H1 (cell line): ENCODE results near the gene ARID5B. TPM values are rescaled to one million over a fixed set of nuclear protein-coding genes. Genes with fewer than 3 reads are reported as not detected.

Experiments
- CTCF ChIA-PET: fragments of 300-600 bp; sonication (Branson Sonifier 250); formaldehyde crosslinking; loops from one replicate; lab custom pipeline; 2021; ENCODE audit not compliant: partially characterized antibody; lab: Charles Lee
- POLR2A ChIA-PET: fragments of 300-600 bp; sonication (Branson Sonifier 250); formaldehyde crosslinking; loops from one replicate; lab custom pipeline; 2021; ENCODE audit warnings: inconsistent platforms; ENCODE audit not compliant: partially characterized antibody; lab: Charles Lee
- DNase-seq, 2 experiments: peaks; one replicate each; pipeline versions ENCODE4 v3.0.0 to v3.0.0-alpha.2; 2010 to 2022; ENCODE audit warnings: low spot score in 2 of 2, low read depth in 1 of 2, mixed read lengths in 1 of 2
- FAIRE-seq: peaks from 2 replicates; lab custom pipeline; 2011; peaks lifted over from hg19 to GRCh38; lab: Jason Lieb, UNC
- H2AFZ ChIP-seq: 2 replicates; pipeline ENCODE4 v1.8.1; 2012; ENCODE audit warnings: low read length, inconsistent platforms
- H2AK5ac ChIP-seq: 2 replicates; pipeline ENCODE4 v1.6.1; 2013; ENCODE audit warnings: low read depth, low read length
- H2BK120ac ChIP-seq: replicated peaks from 2 replicates; pipeline ENCODE3; 2013; ENCODE audit warnings: low read depth, low read length, inconsistent platforms
- H2BK12ac ChIP-seq: 2 replicates; pipeline ENCODE4 v1.6.1; 2013; ENCODE audit warnings: low read depth, low read length
- H2BK15ac ChIP-seq: 2 replicates; pipeline ENCODE4 v1.6.1; 2013; ENCODE audit warnings: low read length
- H2BK20ac ChIP-seq: 2 replicates; pipeline ENCODE4 v1.6.1; 2013; ENCODE audit warnings: low read length
- H2BK5ac ChIP-seq: 2 replicates; pipeline ENCODE4 v1.6.1; 2013; ENCODE audit warnings: low read depth, low read length
- H3K14ac ChIP-seq: 2 replicates; pipeline ENCODE4 v1.6.1; 2013; ENCODE audit warnings: inconsistent platforms; ENCODE audit not compliant: insufficient read length
- H3K18ac ChIP-seq: 2 replicates; pipeline ENCODE4 v1.6.1; 2013; ENCODE audit warnings: low read length; ENCODE audit errors: extremely low read depth
- H3K23ac ChIP-seq: 2 replicates; pipeline ENCODE4 v1.6.1; 2013; ENCODE audit warnings: inconsistent platforms; ENCODE audit not compliant: insufficient read length
- H3K23me2 ChIP-seq: 2 replicates; pipeline ENCODE4 v1.6.1; 2013; ENCODE audit warnings: low read depth, low read length
- H3K27ac ChIP-seq: 2 replicates; pipeline ENCODE4 v1.6.1; 2011; ENCODE audit warnings: low read depth, low read length, inconsistent platforms
- H3K27me3 ChIP-seq, 4 experiments: replicated peaks in 1 of 4; 1 replicate in 1 of 4; 2 replicates in 3 of 4; pipeline versions ENCODE4 v1.6.1 to v1.8.1; 2011 to 2013; ENCODE audit warnings: low read length in 3 of 4, mild to moderate bottlenecking in 3 of 4, inconsistent platforms in 2 of 4, mixed read lengths in 2 of 4, moderate library complexity in 1 of 4; ENCODE audit not compliant: control insufficient read depth in 3 of 4, insufficient read depth in 3 of 4; ENCODE audit errors: extremely low read depth in 1 of 4
- H3K36me3 ChIP-seq, 4 experiments: 2 replicates each; pipeline versions ENCODE4 v1.6.1 to v1.8.1; 2011 to 2013; ENCODE audit warnings: mild to moderate bottlenecking in 4 of 4, low read length in 3 of 4, moderate library complexity in 2 of 4, control low read depth in 1 of 4, inconsistent platforms in 1 of 4; ENCODE audit not compliant: insufficient read depth in 4 of 4, control insufficient read depth in 2 of 4
- H3K4ac ChIP-seq: replicated peaks from 2 replicates; pipeline ENCODE3; 2013; ENCODE audit warnings: low read length, low read depth, mixed read lengths, inconsistent platforms; ENCODE audit not compliant: insufficient read length
- H3K4me1 ChIP-seq, 4 experiments: replicated peaks in 1 of 4; 1 replicate in 1 of 4; 2 replicates in 3 of 4; pipeline versions ENCODE4 v1.6.1 to v1.8.1; 2011 to 2013; ENCODE audit warnings: low read length in 3 of 4, inconsistent platforms in 2 of 4, mixed read lengths in 1 of 4; ENCODE audit not compliant: insufficient read depth in 4 of 4, control insufficient read depth in 3 of 4
- H3K4me2 ChIP-seq, 2 experiments: 2 replicates each; pipeline versions ENCODE4 v1.6.1 to v1.8.1; 2011 to 2013; ENCODE audit warnings: low read depth in 2 of 2, low read length in 2 of 2, control low read depth in 1 of 2, inconsistent platforms in 1 of 2, mild to moderate bottlenecking in 1 of 2; ENCODE audit not compliant: insufficient read depth in 1 of 2
- H3K4me3 ChIP-seq, 4 experiments: fragments of 200-600, 300-600 bp in 1 of 4; sonication (generic), shearing (Covaris generic), sonication (Bioruptor Twin) in 1 of 4; 2 replicates each; pipeline versions ENCODE4 v1.5.1 to v1.8.1; 2011 to 2016; ENCODE audit warnings: low read length in 4 of 4, low read depth in 3 of 4, control low read depth in 2 of 4, inconsistent platforms in 2 of 4, mild to moderate bottlenecking in 2 of 4, mixed read lengths in 1 of 4, moderate library complexity in 1 of 4; ENCODE audit not compliant: insufficient read depth in 2 of 4; ENCODE audit errors: extremely low read depth in 1 of 4
- H3K56ac ChIP-seq: replicated peaks from 2 replicates; pipeline ENCODE3; 2013; ENCODE audit warnings: low read depth, mild to moderate bottlenecking, mixed read lengths, low read length, inconsistent platforms; ENCODE audit not compliant: insufficient read length
- H3K79me1 ChIP-seq: 2 replicates; pipeline ENCODE4 v1.6.1; 2013; ENCODE audit warnings: low read depth, low read length, control low read depth
- H3K79me2 ChIP-seq, 2 experiments: 2 replicates each; pipeline versions ENCODE4 v1.6.1 to v1.8.1; 2012 to 2013; ENCODE audit warnings: low read length in 2 of 2, mild to moderate bottlenecking in 2 of 2, inconsistent platforms in 1 of 2; ENCODE audit not compliant: insufficient read depth in 2 of 2, control insufficient read depth in 1 of 2
- H3K9ac ChIP-seq, 4 experiments: replicated peaks in 1 of 4; 1 replicate in 1 of 4; 2 replicates in 3 of 4; pipeline versions ENCODE4 v1.6.1 to v1.8.1; 2011 to 2013; ENCODE audit warnings: low read depth in 3 of 4, low read length in 3 of 4, control low read depth in 2 of 4, mild to moderate bottlenecking in 2 of 4, moderate library complexity in 2 of 4, inconsistent platforms in 1 of 4; ENCODE audit errors: extremely low read depth in 1 of 4
- H3K9me3 ChIP-seq, 2 experiments: 2 replicates each; pipeline versions ENCODE4 v1.6.1 to v1.8.1; 2012 to 2013; ENCODE audit warnings: mild to moderate bottlenecking in 2 of 2, moderate library complexity in 2 of 2, control low read depth in 1 of 2, inconsistent platforms in 1 of 2, low read depth in 1 of 2, low read length in 1 of 2, mixed read lengths in 1 of 2; ENCODE audit not compliant: insufficient read depth in 2 of 2
- H4K20me1 ChIP-seq, 2 experiments: replicated peaks in 1 of 2; 2 replicates each; pipeline versions ENCODE3 to v1.8.1; 2011 to 2013; ENCODE audit warnings: inconsistent platforms in 2 of 2, low read length in 2 of 2, mild to moderate bottlenecking in 1 of 2; ENCODE audit not compliant: insufficient read depth in 2 of 2, control insufficient read depth in 1 of 2
- H4K5ac ChIP-seq: 2 replicates; pipeline ENCODE4 v1.6.1; 2013; ENCODE audit warnings: low read length, low read depth, mixed read lengths, inconsistent platforms; ENCODE audit not compliant: insufficient read length
- H4K8ac ChIP-seq: 2 replicates; pipeline ENCODE4 v1.8.0; 2013; ENCODE audit warnings: mild to moderate bottlenecking, moderate library complexity, low read length, inconsistent platforms; ENCODE audit not compliant: insufficient read depth; ENCODE audit errors: extremely low read depth
- H4K91ac ChIP-seq: replicated peaks from 2 replicates; pipeline ENCODE3; 2013; ENCODE audit warnings: low read length, mixed read lengths, inconsistent platforms; ENCODE audit not compliant: insufficient read length
- ASH2L ChIP-seq: fragments of 200-600, 300-600 bp; sonication (generic); IDR thresholded peaks from one replicate; pipeline ENCODE4 v1.7.1; 2017; ENCODE audit warnings: low read length
- BACH1 ChIP-seq: IDR thresholded peaks from 2 replicates; pipeline ENCODE4 v1.6.1; 2012; ENCODE audit warnings: low read length, improper control_type of control experiment
- BRCA1 ChIP-seq: IDR thresholded peaks from 2 replicates; pipeline ENCODE4 v1.6.1; 2012; ENCODE audit warnings: low read depth, low read length, improper control_type of control experiment
- CHD2 ChIP-seq: IDR thresholded peaks from 2 replicates; pipeline ENCODE4 v1.6.1; 2012; ENCODE audit warnings: low read length, improper control_type of control experiment
- EGR1 ChIP-seq: IDR thresholded peaks from 2 replicates; pipeline ENCODE4 v1.6.1; 2011; ENCODE audit warnings: low read depth, low read length, borderline replicate concordance
- JUN ChIP-seq: IDR thresholded peaks from 2 replicates; pipeline ENCODE4 v1.6.1; 2011; ENCODE audit warnings: low read depth, mild to moderate bottlenecking, improper control_type of control experiment, low read length
- SIRT6 ChIP-seq: IDR thresholded peaks from one replicate; pipeline ENCODE4 v1.7.1; 2012; ENCODE audit warnings: low read length, inconsistent platforms
- SP4 ChIP-seq: IDR thresholded peaks from 2 replicates; pipeline ENCODE4 v1.6.1; 2012; ENCODE audit warnings: low read length, inconsistent platforms
- TEAD4 ChIP-seq: IDR thresholded peaks from 2 replicates; pipeline ENCODE4 v1.6.1; 2012; ENCODE audit warnings: low read depth, low read length, inconsistent platforms, mixed read lengths
- USF2 ChIP-seq: IDR thresholded peaks from 2 replicates; pipeline ENCODE4 v1.6.1; 2011; ENCODE audit warnings: low read length, improper control_type of control experiment
- YY1 ChIP-seq: IDR thresholded peaks from 2 replicates; pipeline ENCODE4 v1.6.1; 2011; ENCODE audit warnings: low read depth, mild to moderate bottlenecking, low read length
- ZNF274 ChIP-seq: IDR thresholded peaks from 2 replicates; pipeline ENCODE4 v1.7.0; 2012; ENCODE audit warnings: low read length, borderline replicate concordance; ENCODE audit errors: extremely low read depth
- WGBS, 2 experiments: shearing (Covaris generic) in 1 of 2; methylation state at CpG; one replicate each; pipeline versions ENCODE4 v1.1.6 to v1.1.7; 2013 to 2015; ENCODE audit warnings: low lambda C conversion rate in 2 of 2, mixed read lengths in 2 of 2, inconsistent platforms in 1 of 2, low coverage in 1 of 2, missing lambda C conversion rate in 1 of 2; ENCODE audit not compliant: insufficient replicate concordance in 2 of 2, insufficient coverage in 1 of 2, insufficient read length in 1 of 2; ENCODE audit errors: extremely low coverage in 1 of 2, missing lambda C conversion rate in 1 of 2; 5-methylcytosine and 5-hydroxymethylcytosine counted together
- polyA plus RNA-seq, 7 experiments: library from polyadenylated mRNA; depleted of rRNA in 3 of 7; stranded (reverse) in 5 of 7; unstranded in 2 of 7; fragments of >200 nt in 5 of 7; fragments of 200-250 nt in 2 of 7; gene quantifications; 1 replicate in 5 of 7; 2 replicates in 1 of 7; 4 replicates in 1 of 7; pipeline versions ENCODE4 v1.2.1 to v1.2.3, GENCODE V29; 2011 to 2013; ENCODE audit warnings: missing spikeins in 2 of 7, mixed read lengths in 2 of 7
- total RNA-seq: library from RNA; stranded (reverse); fragmentation: NEBNext Ultra II Directional; extraction: Animal tissue kit (Norgen Biotek cat#: 25700); gene quantifications from 2 replicates; pipeline ENCODE4 v1.2.1, GENCODE V29; 2021
- TF ChIP-seq, protein P1 (sequence below), 3 experiments: IDR thresholded peaks; 1 replicate in 2 of 3; 2 replicates in 1 of 3; pipeline versions ENCODE4 v1.5.1 to v1.6.1; 2011; ENCODE audit warnings: low read length in 3 of 3, mild to moderate bottlenecking in 3 of 3, inconsistent platforms in 2 of 3, low read depth in 1 of 3, moderate library complexity in 1 of 3; ENCODE audit not compliant: insufficient read depth in 1 of 3; ENCODE audit errors: control extremely low read depth in 1 of 3

Gene ARID5B
- total and polyA plus RNA-seq, 2 of the 8 experiments (the other 6 are each of a cell fraction or from before 2014, with no cell fraction given) = 0.21 to 1.1 TPM

DNA sequence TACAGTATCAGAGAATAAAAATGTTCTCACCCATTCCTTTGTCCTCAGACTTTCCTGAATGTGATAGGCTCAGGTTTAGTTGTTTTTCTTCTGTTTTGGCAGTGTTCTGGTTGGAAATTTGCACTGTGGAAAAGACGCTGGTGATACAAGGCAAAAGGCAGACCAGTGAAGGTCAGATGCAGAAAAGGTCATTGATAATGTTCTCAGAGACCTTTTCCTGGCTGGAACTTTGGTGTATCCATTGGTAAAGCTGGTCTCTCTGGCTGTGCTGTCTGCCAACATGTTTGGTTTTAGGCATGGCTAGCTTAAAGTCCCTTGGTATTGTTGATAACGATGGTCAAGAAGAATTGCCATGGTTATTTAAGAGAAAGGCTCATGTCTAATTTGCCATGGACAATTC is 11.5 kb downstream of the ARID5B start:
- H2AFZ ChIP-seq = 0 out of 2 replicates have a peak overlapping the region, but pooled peaks have one; percentile 6
- no peak overlapping the region for H3K9ac ChIP-seq
- no peak overlapping the region for H3K4me2 ChIP-seq
- H2BK5ac ChIP-seq = no peak overlapping the region
- H3K56ac ChIP-seq = no peak overlapping the region
- no peak overlapping the region for H2AK5ac ChIP-seq
- H3K23ac ChIP-seq = no peak overlapping the region
- no peaks in the 10 kb centered on the region for H3K4me1 ChIP-seq
- no peak overlapping the region for H2BK12ac ChIP-seq
- 91% methylated on average over 2 of the region's 2 CpGs; no CpG with 5 or more reads in 1 of the 2 experiments for WGBS, 2 experiments
- no peak overlapping the region for H3K14ac ChIP-seq
- no peaks in the 10 kb centered on the region for H3K36me3 ChIP-seq
- no peaks in the 10 kb centered on the region for H3K79me2 ChIP-seq
- no peaks in the 10 kb centered on the region for H4K20me1 ChIP-seq
- H3K27me3 ChIP-seq = no peaks in the 10 kb centered on the region
- CTCF ChIA-PET = interaction anchor here (0.9 to 4.7 kb wide), 2 partner anchors 11 to 16 kb away, joined by 4 to 25 read pairs; partner anchors contain the start of gene ARID5B
- no peak overlapping the region for H3K18ac ChIP-seq
- no peak overlapping the region for H3K4ac ChIP-seq
- H3K4me3 ChIP-seq = no peak overlapping the region
- H3K9me3 ChIP-seq = no peaks in the 10 kb centered on the region
- H3K79me1 ChIP-seq = no peaks in the 10 kb centered on the region
- H2BK120ac ChIP-seq = no peak overlapping the region
- DNase-seq (no peak), FAIRE-seq (no peak)
- H4K91ac ChIP-seq = no peak overlapping the region
- H2BK15ac ChIP-seq = no peak overlapping the region
- no peak overlapping the region for H4K5ac ChIP-seq
- H2BK20ac ChIP-seq = no peak overlapping the region
- no peak overlapping the region for H4K8ac ChIP-seq
- H3K23me2 ChIP-seq = no peaks in the 10 kb centered on the region
- POLR2A ChIA-PET = no interaction called here
- H3K27ac ChIP-seq = no peak overlapping the region
- TF ChIP-seq SP4 (no peak), JUN (no peak), CHD2 (no peak), USF2 (no peak), SIRT6 (no peak), YY1 (no peak), ZNF274 (no peak), ASH2L (no peak), EGR1 (no peak), BACH1 (no peak), TEAD4 (no peak), BRCA1 (no peak)
- TF ChIP-seq, protein P1, sequence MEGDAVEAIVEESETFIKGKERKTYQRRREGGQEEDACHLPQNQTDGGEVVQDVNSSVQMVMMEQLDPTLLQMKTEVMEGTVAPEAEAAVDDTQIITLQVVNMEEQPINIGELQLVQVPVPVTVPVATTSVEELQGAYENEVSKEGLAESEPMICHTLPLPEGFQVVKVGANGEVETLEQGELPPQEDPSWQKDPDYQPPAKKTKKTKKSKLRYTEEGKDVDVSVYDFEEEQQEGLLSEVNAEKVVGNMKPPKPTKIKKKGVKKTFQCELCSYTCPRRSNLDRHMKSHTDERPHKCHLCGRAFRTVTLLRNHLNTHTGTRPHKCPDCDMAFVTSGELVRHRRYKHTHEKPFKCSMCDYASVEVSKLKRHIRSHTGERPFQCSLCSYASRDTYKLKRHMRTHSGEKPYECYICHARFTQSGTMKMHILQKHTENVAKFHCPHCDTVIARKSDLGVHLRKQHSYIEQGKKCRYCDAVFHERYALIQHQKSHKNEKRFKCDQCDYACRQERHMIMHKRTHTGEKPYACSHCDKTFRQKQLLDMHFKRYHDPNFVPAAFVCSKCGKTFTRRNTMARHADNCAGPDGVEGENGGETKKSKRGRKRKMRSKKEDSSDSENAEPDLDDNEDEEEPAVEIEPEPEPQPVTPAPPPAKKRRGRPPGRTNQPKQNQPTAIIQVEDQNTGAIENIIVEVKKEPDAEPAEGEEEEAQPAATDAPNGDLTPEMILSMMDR (IDR thresholded peaks at IDR 0.05; ENCODE audit: control extremely low read depth in 1 of 3, insufficient read depth in 1 of 3, low read depth in 1 of 3, low read length in 3 of 3) = no peak
